WTC11 (cell line): ENCODE data around the gene ZNF248. TPM values are rescaled to one million over a fixed set of nuclear protein-coding genes. Genes with fewer than 3 reads are reported as not detected.

Source experiments
- ATAC-seq: fragments of 200-7000 bp; cut with Tn5 transposase; 2 replicates; pipeline ENCODE4 v1.10.0; 2021; ENCODE audit warnings: mild to moderate bottlenecking, moderate library complexity
- CTCF ChIA-PET: fragments of 300-600 bp; sonication (Branson Sonifier 250); formaldehyde crosslinking; loops from one replicate; lab custom pipeline; 2021; ENCODE audit warnings: antibody characterized with exemption; lab: Charles Lee
- POLR2A ChIA-PET: fragments of 350-600 bp; sonication (Branson Sonifier 250); formaldehyde crosslinking; loops from one replicate; lab custom pipeline; 2021; ENCODE audit warnings: antibody characterized with exemption; lab: Charles Lee
- DNase-seq: peaks from one replicate; pipeline ENCODE4 v3.0.0; 2021; ENCODE audit warnings: low spot score
- H3K27ac Mint-ChIP-seq: 2 replicates; pipeline ENCODE4 v1.8.0; 2021; ENCODE audit warnings: mixed read lengths
- H3K27me3 Mint-ChIP-seq: 2 replicates; pipeline ENCODE4 v1.8.0; 2021; ENCODE audit warnings: low read depth, mild to moderate bottlenecking, moderate library complexity, mixed read lengths
- H3K36me3 Mint-ChIP-seq: 2 replicates; pipeline ENCODE4 v1.8.0; 2021; ENCODE audit warnings: mixed read lengths
- H3K4me1 Mint-ChIP-seq: 2 replicates; pipeline ENCODE4 v1.8.0; 2022; ENCODE audit warnings: mixed read lengths
- H3K4me3 Mint-ChIP-seq: 2 replicates; pipeline ENCODE4 v1.8.0; 2021; ENCODE audit warnings: mild to moderate bottlenecking, moderate library complexity, mixed read lengths
- H3K9me3 Mint-ChIP-seq: 2 replicates; pipeline ENCODE4 v1.8.0; 2021; ENCODE audit warnings: mixed read lengths
- ATF1 ChIP-seq: sonication (generic); formaldehyde crosslinking; IDR thresholded peaks from 2 replicates; pipeline ENCODE4 v1.8.1; 2023; ENCODE audit warnings: mild to moderate bottlenecking, moderate library complexity, missing genetic modification reagents
- CBFB ChIP-seq: sonication (generic); formaldehyde crosslinking; IDR thresholded peaks from 2 replicates; pipeline ENCODE4 v1.8.1; 2022; ENCODE audit warnings: mild to moderate bottlenecking, low read depth, missing genetic modification reagents
- CREM ChIP-seq: sonication (generic); formaldehyde crosslinking; IDR thresholded peaks from 2 replicates; pipeline ENCODE4 v1.8.1; 2022; ENCODE audit warnings: mild to moderate bottlenecking, missing genetic modification reagents, moderate library complexity
- ERG ChIP-seq: fragments of 250-450 bp; sonication (Bioruptor Pico); IDR thresholded peaks from 2 replicates; pipeline ENCODE4 v1.8.0; 2021; ENCODE audit warnings: mild to moderate bottlenecking
- GTF2I ChIP-seq: fragments of 250-450 bp; sonication (Bioruptor Pico); conservative IDR thresholded peaks from 2 replicates; pipeline ENCODE4 v1.4.0; 2021; ENCODE audit warnings: mild to moderate bottlenecking
- JAZF1 ChIP-seq: fragments of 250-450 bp; sonication (Bioruptor Pico); IDR thresholded peaks from 2 replicates; pipeline ENCODE4 v1.9.0; 2021; ENCODE audit warnings: moderate library complexity, mild to moderate bottlenecking, inconsistent platforms
- NR2C2 ChIP-seq: sonication (generic); formaldehyde crosslinking; IDR thresholded peaks from 2 replicates; pipeline ENCODE4 v1.8.0; 2022; ENCODE audit warnings: mild to moderate bottlenecking, missing genetic modification reagents
- USF1 ChIP-seq: sonication (generic); formaldehyde crosslinking; IDR thresholded peaks from 2 replicates; pipeline ENCODE4 v1.8.0; 2022; ENCODE audit warnings: mild to moderate bottlenecking, missing genetic modification reagents
- total RNA-seq: library from RNA; stranded (reverse); gene quantifications from 3 replicates; pipeline ENCODE4 v1.2.3, GENCODE V29; 2021
- TF ChIP-seq, protein P1 (sequence below): sonication (generic); formaldehyde crosslinking; IDR thresholded peaks from 2 replicates; pipeline ENCODE4 v1.8.1; 2022; ENCODE audit warnings: missing genetic modification reagents, borderline replicate concordance
- TF ChIP-seq, protein P2 (sequence below): sonication (generic); formaldehyde crosslinking; IDR thresholded peaks from 2 replicates; pipeline ENCODE4 v1.8.1; 2022; ENCODE audit warnings: mild to moderate bottlenecking, moderate library complexity, missing genetic modification reagents

Gene ZNF248
- total RNA-seq, 1 experiment from 2014 or later, result 1.9 TPM

GRCh38 chr10:37734971-37735370 is 122.4 kb downstream of the ZNF248 start:
- ChIA-PET CTCF (no interaction called here), POLR2A (no interaction called here)
- H3K4me1 Mint-ChIP-seq, result no peaks in the 10 kb centered on the region
- H3K27me3 Mint-ChIP-seq, result peaks cover 9% of the 10 kb centered on the region
- peaks cover 53% of the 10 kb centered on the region for H3K9me3 Mint-ChIP-seq
- H3K27ac Mint-ChIP-seq, result no peak overlapping the region
- ATAC-seq, result no peak
- TF ChIP-seq USF1 (CRISPR knock-in tag) (no peak), ATF1 (no peak), CBFB (CRISPR knock-in tag) (no peak), CREM (CRISPR knock-in tag) (no peak), NR2C2 (no peak), ERG (CRISPR knock-in tag) (no peak), JAZF1 (CRISPR knock-in tag) (no peak), GTF2I (CRISPR knock-in tag) (no peak)
- TF ChIP-seq, protein P1, sequence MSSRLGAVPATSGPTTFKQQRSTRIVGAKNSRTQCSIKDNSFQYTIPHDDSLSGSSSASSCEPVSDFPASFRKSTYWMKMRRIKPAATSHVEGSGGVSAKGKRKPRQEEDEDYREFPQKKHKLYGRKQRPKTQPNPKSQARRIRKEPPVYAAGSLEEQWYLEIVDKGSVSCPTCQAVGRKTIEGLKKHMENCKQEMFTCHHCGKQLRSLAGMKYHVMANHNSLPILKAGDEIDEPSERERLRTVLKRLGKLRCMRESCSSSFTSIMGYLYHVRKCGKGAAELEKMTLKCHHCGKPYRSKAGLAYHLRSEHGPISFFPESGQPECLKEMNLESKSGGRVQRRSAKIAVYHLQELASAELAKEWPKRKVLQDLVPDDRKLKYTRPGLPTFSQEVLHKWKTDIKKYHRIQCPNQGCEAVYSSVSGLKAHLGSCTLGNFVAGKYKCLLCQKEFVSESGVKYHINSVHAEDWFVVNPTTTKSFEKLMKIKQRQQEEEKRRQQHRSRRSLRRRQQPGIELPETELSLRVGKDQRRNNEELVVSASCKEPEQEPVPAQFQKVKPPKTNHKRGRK (CRISPR knock-in tag), result no peak
- TF ChIP-seq, protein P2, sequence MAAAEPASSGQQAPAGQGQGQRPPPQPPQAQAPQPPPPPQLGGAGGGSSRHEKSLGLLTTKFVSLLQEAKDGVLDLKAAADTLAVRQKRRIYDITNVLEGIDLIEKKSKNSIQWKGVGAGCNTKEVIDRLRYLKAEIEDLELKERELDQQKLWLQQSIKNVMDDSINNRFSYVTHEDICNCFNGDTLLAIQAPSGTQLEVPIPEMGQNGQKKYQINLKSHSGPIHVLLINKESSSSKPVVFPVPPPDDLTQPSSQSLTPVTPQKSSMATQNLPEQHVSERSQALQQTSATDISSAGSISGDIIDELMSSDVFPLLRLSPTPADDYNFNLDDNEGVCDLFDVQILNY, result no peak
- H3K4me3 Mint-ChIP-seq, result no peak overlapping the region
- DNase-seq, result no peak
- peaks cover 46% of the 10 kb centered on the region for H3K36me3 Mint-ChIP-seq

Other genes starting within 250 kb of the ZNF248 start
- gene ZNF25, start 119.0 kb upstream of the ZNF248 start, total RNA-seq, result 0.44 to 1.3 TPM (median 1.1 TPM) in 3 replicates
- 32.2 to 36.5 TPM (median 35.2 TPM) in 3 replicates for gene ZNF33A, start 153.1 kb upstream of the ZNF248 start, total RNA-seq
- gene ZNF37A, start 236.7 kb upstream of the ZNF248 start, total RNA-seq, result 4.4 to 8.8 TPM (median 6.4 TPM) in 3 replicates